Activated B cell treated with CpG ODN at 0.5 μM for 24 hours (primary cell): ENCODE data around the gene SAMD8. TPM values are rescaled to one million over a fixed set of nuclear protein-coding genes. Genes with fewer than 3 reads are reported as not detected.
"Not testable (repeated sequence)": the region's sequence is repeated elsewhere in the genome, so short reads cannot be mapped to it uniquely, and the experiment has no call there.

Experiments used
- ATAC-seq: fragments of 200-7000 bp; cut with Tn5 transposase; one replicate; pipeline ENCODE4 v1.10.0; 2021; ENCODE audit warnings: low read depth, mild to moderate bottlenecking, moderate library complexity
- CTCF ChIA-PET: fragments of 350-600 bp; sonication (Branson Sonifier 250); formaldehyde crosslinking; loops from one replicate; lab custom pipeline; 2021; ENCODE audit warnings: antibody characterized with exemption; lab: Charles Lee
- POLR2A ChIA-PET: fragments of 350-600 bp; sonication (Branson Sonifier 250); formaldehyde crosslinking; loops from one replicate; lab custom pipeline; 2021; ENCODE audit warnings: antibody characterized with exemption; lab: Charles Lee
- DNase-seq: peaks from one replicate; pipeline ENCODE4 v3.0.0; 2022
- H3K27ac Mint-ChIP-seq: one replicate; pipeline ENCODE4 v1.8.0; 2020; ENCODE audit warnings: mixed read lengths
- H3K27me3 Mint-ChIP-seq: one replicate; pipeline ENCODE4 v1.8.0; 2021; ENCODE audit warnings: mixed read lengths
- H3K36me3 Mint-ChIP-seq: one replicate; pipeline ENCODE4 v1.8.0; 2021; ENCODE audit warnings: low read depth, mixed read lengths
- H3K4me1 Mint-ChIP-seq: one replicate; pipeline ENCODE4 v1.8.0; 2021; ENCODE audit warnings: mixed read lengths
- H3K4me3 Mint-ChIP-seq: one replicate; pipeline ENCODE4 v1.8.0; 2020; ENCODE audit warnings: mild to moderate bottlenecking, mixed read lengths
- H3K9me3 Mint-ChIP-seq: one replicate; pipeline ENCODE4 v1.8.0; 2020; ENCODE audit warnings: mixed read lengths
- intact Hi-C: fragments of 100-400 bp; cut with micrococcal nuclease; formaldehyde crosslinking; loops from one replicate; pipeline ENCODE4 v1.15.1; 2024
- total RNA-seq: library from RNA; stranded (reverse); gene quantifications from 2 replicates; pipeline ENCODE4 v1.2.3, GENCODE V29; 2022
- TF ChIP-seq, protein P1 (sequence below): fragments of 200-600 bp; IDR thresholded peaks from one replicate; pipeline ENCODE4 v1.8.0; 2022; ENCODE audit warnings: antibody characterized with exemption, mild to moderate bottlenecking

The SAMD8 gene
- total RNA-seq, 1 donor from 2014 or later: 29.1 TPM

DNA sequence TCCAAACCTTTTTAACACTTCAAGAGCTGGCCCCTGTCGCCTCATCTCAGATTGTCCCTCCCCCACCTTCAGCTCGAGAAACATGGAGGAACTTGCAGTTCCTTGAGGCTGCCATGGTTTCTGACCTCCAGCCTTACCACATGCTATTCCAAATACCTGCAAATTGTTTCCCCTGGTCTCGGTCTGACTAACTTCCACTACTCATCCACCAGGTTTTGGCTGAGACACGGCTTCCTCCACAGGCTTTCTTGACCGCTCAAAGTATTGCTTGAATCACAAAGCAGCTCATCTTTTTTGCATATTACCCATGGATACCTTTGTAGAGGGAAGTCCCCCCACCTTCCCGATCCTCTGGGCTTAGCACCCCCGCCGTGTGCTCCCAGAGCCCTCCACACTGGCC, 5.2 kb upstream of the SAMD8 start:
- Mint-ChIP-seq H3K9me3 (no peaks in the 10 kb centered on the region), H3K36me3 (peaks cover 2% of the 10 kb centered on the region), H3K27me3 (no peaks in the 10 kb centered on the region), H3K4me3 (no peak overlapping the region), H3K27ac (no peak overlapping the region), H3K4me1 (peaks cover 9% of the 10 kb centered on the region)
- ATAC-seq (no peak), DNase-seq (no peak)
- TF ChIP-seq, protein P1, sequence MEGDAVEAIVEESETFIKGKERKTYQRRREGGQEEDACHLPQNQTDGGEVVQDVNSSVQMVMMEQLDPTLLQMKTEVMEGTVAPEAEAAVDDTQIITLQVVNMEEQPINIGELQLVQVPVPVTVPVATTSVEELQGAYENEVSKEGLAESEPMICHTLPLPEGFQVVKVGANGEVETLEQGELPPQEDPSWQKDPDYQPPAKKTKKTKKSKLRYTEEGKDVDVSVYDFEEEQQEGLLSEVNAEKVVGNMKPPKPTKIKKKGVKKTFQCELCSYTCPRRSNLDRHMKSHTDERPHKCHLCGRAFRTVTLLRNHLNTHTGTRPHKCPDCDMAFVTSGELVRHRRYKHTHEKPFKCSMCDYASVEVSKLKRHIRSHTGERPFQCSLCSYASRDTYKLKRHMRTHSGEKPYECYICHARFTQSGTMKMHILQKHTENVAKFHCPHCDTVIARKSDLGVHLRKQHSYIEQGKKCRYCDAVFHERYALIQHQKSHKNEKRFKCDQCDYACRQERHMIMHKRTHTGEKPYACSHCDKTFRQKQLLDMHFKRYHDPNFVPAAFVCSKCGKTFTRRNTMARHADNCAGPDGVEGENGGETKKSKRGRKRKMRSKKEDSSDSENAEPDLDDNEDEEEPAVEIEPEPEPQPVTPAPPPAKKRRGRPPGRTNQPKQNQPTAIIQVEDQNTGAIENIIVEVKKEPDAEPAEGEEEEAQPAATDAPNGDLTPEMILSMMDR: no peak
- intact Hi-C loops: no loop called here
- ChIA-PET CTCF (interaction anchor here (0.8 kb wide), 1 partner anchor 11 kb away, joined by 5 read pairs; no protein-coding TSS in a partner anchor), POLR2A (interaction anchor here (0.7 kb wide), 1 partner anchor 814 kb away, joined by 3 read pairs; no protein-coding TSS in a partner anchor)

- H3K4me3 Mint-ChIP-seq, DNase-seq, H3K4me1 Mint-ChIP-seq, intact Hi-C loops, H3K9me3 Mint-ChIP-seq, H3K36me3 Mint-ChIP-seq, H3K27ac Mint-ChIP-seq, ATAC-seq, POLR2A ChIA-PET, H3K27me3 Mint-ChIP-seq: not testable (repeated sequence)
- CTCF ChIA-PET: interaction anchor here (0.8 kb wide), 1 partner anchor 12 kb away, joined by 5 read pairs; no protein-coding TSS in a partner anchor
Observed at GRCh38 chr10:75106891-75107290, 4.6 kb upstream of the SAMD8 start.

DNA sequence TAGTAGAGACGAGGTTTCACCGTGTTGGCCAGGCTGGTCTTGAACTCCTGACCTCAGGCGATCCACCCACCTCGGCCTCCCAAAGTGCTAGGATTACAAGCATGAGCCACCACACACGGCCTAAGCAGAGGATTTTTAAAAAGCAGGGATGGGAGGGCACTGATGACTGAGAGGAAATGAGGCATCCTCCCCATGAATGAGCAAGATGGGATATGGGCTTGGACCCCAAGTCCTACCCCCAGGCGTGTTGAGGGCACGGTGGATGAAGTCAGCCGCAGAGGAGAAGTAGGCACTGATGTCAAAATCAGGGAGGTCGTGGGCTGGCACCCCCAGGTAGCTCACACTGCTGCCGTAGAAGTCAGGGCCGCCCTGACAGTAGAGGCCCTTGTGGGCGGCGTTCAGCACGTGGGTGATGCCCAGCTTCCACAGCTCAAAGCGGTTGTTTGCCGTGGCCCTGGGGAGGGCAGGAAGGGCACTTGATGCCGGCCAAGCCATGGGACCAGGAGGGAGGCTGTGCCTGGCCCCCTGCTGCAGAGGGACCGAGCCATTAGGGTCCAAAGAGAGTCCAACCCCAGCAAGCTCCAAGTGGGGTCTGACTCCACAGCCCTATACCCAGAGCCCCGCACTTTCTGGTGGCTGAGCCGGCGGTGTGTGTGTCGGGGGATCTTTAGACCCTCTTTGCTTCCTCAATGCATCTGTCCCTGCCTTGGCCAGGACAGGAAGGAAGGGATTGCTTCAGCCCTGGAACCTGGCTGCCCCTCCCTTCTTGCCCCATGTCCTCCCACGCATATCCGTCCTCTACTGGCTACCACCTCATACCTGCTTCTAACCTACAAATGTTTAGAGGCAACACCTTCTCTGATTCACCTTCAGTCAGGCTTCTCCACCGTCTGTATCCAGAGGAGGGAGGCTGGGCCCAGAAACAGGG, 3.4 kb upstream of the SAMD8 start:
- no peak overlapping the region for H3K27ac Mint-ChIP-seq
- peaks cover 12% of the 10 kb centered on the region for H3K36me3 Mint-ChIP-seq
- TF ChIP-seq, protein P1: no peak
- no peaks in the 10 kb centered on the region for H3K27me3 Mint-ChIP-seq
- ATAC-seq: no peak
- peaks cover 19% of the 10 kb centered on the region for H3K4me1 Mint-ChIP-seq
- no peak overlapping the region for H3K4me3 Mint-ChIP-seq
- H3K9me3 Mint-ChIP-seq: no peaks in the 10 kb centered on the region
- DNase-seq: no peak
- POLR2A ChIA-PET: no interaction called here
- CTCF ChIA-PET: no interaction called here
- intact Hi-C loops: no loop called here

- intact Hi-C loops: no loop called here
- Mint-ChIP-seq H3K36me3 (peaks cover 12% of the 10 kb centered on the region), H3K9me3 (no peaks in the 10 kb centered on the region), H3K4me3 (peak overlapping the region; percentile 90), H3K4me1 (peaks cover 28% of the 10 kb centered on the region), H3K27ac (peak overlapping the region; percentile 30), H3K27me3 (no peaks in the 10 kb centered on the region)
- ATAC-seq (no peak), DNase-seq (no peak)
- ChIA-PET CTCF (interaction anchor here (0.6 kb wide), 1 partner anchor 108 kb away, joined by 4 read pairs; no protein-coding TSS in a partner anchor), POLR2A (interaction anchor here (0.6 kb wide), 1 partner anchor 207 kb away, joined by 6 read pairs; no protein-coding TSS in a partner anchor)
- TF ChIP-seq, protein P1: no peak
Observed at GRCh38 chr10:75108684-75109458, 2.6 kb upstream of the SAMD8 start.

GRCh38 chr10:75109459-75109778, 2.0 kb upstream of the SAMD8 start:
- H3K4me3 Mint-ChIP-seq: peak overlapping the region; percentile 90
- TF ChIP-seq, protein P1: no peak
- H3K9me3 Mint-ChIP-seq: no peaks in the 10 kb centered on the region
- ChIA-PET CTCF (interaction anchor here (0.6 kb wide), 1 partner anchor 108 kb away, joined by 4 read pairs; no protein-coding TSS in a partner anchor), POLR2A (interaction anchor here (0.6 kb wide), 1 partner anchor 208 kb away, joined by 6 read pairs; no protein-coding TSS in a partner anchor)
- intact Hi-C loops: no loop called here
- DNase-seq: no peak
- peaks cover 31% of the 10 kb centered on the region for H3K4me1 Mint-ChIP-seq
- peak overlapping the region; percentile 5 for H3K27ac Mint-ChIP-seq
- no peak for ATAC-seq
- peaks cover 13% of the 10 kb centered on the region for H3K36me3 Mint-ChIP-seq
- H3K27me3 Mint-ChIP-seq: no peaks in the 10 kb centered on the region
